AG10803 (cell line): ENCODE results near the gene SYT13.

Source experiments
- DNase-seq: peaks from one replicate; pipeline ENCODE4 v3.0.0; 2010; ENCODE audit warnings: low read depth
- H3K4me3 ChIP-seq: 2 replicates; pipeline ENCODE4 v1.5.1; 2011; ENCODE audit warnings: mild to moderate bottlenecking, low read length, control low read depth
- TF ChIP-seq, protein P1 (sequence below): conservative IDR thresholded peaks from 2 replicates; pipeline ENCODE4 v1.5.1; 2011; ENCODE audit warnings: mild to moderate bottlenecking, low read length, control low read depth, inconsistent platforms

Gene SYT13

DNA sequence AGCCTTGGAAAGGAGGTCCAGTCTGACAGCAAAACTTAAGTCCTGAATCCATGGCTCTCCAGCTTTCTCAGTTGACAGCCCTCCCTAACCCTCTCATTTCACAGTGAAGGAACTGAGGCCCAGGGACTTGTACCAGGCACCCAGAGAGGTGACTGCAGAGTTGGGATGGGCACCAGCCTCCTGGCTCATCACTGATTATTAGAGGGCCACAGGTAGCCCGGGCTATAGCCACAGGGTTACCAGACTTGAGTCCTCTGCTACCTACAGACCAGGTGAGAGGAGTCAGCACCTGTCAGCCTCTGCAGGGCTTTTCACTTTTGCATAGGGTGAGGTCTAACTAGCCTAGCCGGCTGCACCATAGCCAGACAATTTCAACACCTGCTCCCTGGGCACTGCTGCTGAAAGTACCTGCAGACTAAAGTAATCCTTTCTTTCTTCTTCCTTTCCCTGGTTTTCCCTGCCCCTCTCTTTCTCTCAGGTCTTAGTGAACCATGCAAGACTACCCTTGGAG, 37.6 kb downstream of the SYT13 start:
- TF ChIP-seq, protein P1, sequence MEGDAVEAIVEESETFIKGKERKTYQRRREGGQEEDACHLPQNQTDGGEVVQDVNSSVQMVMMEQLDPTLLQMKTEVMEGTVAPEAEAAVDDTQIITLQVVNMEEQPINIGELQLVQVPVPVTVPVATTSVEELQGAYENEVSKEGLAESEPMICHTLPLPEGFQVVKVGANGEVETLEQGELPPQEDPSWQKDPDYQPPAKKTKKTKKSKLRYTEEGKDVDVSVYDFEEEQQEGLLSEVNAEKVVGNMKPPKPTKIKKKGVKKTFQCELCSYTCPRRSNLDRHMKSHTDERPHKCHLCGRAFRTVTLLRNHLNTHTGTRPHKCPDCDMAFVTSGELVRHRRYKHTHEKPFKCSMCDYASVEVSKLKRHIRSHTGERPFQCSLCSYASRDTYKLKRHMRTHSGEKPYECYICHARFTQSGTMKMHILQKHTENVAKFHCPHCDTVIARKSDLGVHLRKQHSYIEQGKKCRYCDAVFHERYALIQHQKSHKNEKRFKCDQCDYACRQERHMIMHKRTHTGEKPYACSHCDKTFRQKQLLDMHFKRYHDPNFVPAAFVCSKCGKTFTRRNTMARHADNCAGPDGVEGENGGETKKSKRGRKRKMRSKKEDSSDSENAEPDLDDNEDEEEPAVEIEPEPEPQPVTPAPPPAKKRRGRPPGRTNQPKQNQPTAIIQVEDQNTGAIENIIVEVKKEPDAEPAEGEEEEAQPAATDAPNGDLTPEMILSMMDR, result no peak
- H3K4me3 ChIP-seq, result no peak overlapping the region
- no peak for DNase-seq

GRCh38 chr11:45247433-45247832, 38.7 kb downstream of the SYT13 start:
- TF ChIP-seq, protein P1, result no peak
- H3K4me3 ChIP-seq, result no peak overlapping the region
- peak; percentile 3 for DNase-seq

GRCh38 chr11:45246241-45246640, 39.9 kb downstream of the SYT13 start:
- TF ChIP-seq, protein P1, result no peak
- no peak overlapping the region for H3K4me3 ChIP-seq
- DNase-seq, result no peak

GRCh38 chr11:45245218-45246045, 40.7 kb downstream of the SYT13 start:
- TF ChIP-seq, protein P1, result no peak
- no peak overlapping the region for H3K4me3 ChIP-seq
- no peak for DNase-seq

- DNase-seq, result no peak
- no peak overlapping the region for H3K4me3 ChIP-seq
- TF ChIP-seq, protein P1, result no peak
These were observed 42.2 kb downstream of the SYT13 start for GRCh38 chr11:45243967-45244366.

DNA sequence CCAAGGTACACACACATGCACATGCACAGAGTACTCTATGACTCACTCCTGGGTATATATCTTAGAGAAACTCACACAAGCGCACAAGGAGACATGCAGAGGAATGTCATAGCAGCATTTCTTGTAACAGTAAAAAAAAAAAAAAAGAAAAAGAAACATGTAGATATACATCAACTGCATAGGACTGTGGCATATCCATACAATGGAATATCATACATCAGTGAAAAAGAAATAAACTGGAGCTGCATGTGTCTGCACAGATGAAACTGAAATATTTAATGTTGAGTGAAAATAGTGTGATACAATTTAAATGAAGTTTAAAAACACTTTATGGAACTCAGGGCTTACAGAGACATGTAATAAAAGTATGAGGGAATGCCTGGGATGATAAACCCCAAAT, 46.4 kb downstream of the SYT13 start:
- no peak for DNase-seq
- no peak overlapping the region for H3K4me3 ChIP-seq
- TF ChIP-seq, protein P1, result no peak

DNA sequence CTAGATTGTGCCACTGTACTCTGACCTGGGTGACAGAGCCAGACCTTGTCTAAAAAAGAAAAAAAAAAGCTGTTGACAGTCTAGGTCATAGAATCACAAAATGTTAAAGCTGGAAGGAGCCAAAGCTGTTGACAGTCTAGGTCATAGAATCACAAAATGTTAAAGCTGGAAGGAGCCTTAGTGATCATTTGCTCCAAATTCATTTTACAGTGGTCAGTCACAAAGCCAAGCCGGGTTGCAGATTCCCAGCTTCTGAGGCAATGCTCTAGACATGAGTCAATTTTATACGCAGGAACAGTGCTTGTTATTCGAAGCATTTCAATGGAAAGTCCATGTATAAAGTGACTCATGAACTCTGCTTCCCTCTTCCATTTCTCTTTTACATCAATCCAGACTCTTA, 47.4 kb downstream of the SYT13 start:
- DNase-seq, result peak; percentile 32
- no peak overlapping the region for H3K4me3 ChIP-seq
- TF ChIP-seq, protein P1, result no peak
